GM18909 (cell line): Measurements from ENCODE around the gene ETV6.
A peak's percentile ranks its signal among the peaks of the same experiment; 100 is the strongest.

Experiments
- ATAC-seq: cut with Tn5 transposase; IDR thresholded peaks from one replicate; pipeline ENCODE4 v1.9.1; 2021; ENCODE audit warnings: mild to moderate bottlenecking; ENCODE audit not compliant: unreplicated experiment, poor library complexity

The ETV6 gene

GRCh38 chr12:11641522-11641921, 8.0 kb upstream of the ETV6 start:
- no peak for ATAC-seq

GRCh38 chr12:11642785-11643184, 6.7 kb upstream of the ETV6 start:
- ATAC-seq, result no peak

GRCh38 chr12:11645391-11645790, 4.1 kb upstream of the ETV6 start:
- ATAC-seq, result no peak

- peak; percentile 37 for ATAC-seq
These were observed 711 bp upstream of the ETV6 start for GRCh38 chr12:11648514-11649412.

GRCh38 chr12:11650286-11651281, 1.1 kb downstream of the ETV6 start:
- no peak for ATAC-seq

- no peak for ATAC-seq
These were observed 1.9 kb downstream of the ETV6 start for GRCh38 chr12:11651381-11651780.

GRCh38 chr12:11651785-11652184, 2.3 kb downstream of the ETV6 start:
- ATAC-seq, result no peak

GRCh38 chr12:11652351-11653040, 3.0 kb downstream of the ETV6 start:
- ATAC-seq, result peak; percentile 23

GRCh38 chr12:11653215-11653753, 3.8 kb downstream of the ETV6 start:
- ATAC-seq, result peak; percentile 20

- ATAC-seq, result no peak
These were observed 4.9 kb downstream of the ETV6 start for GRCh38 chr12:11654338-11654737.

GRCh38 chr12:11654802-11655201, 5.3 kb downstream of the ETV6 start:
- no peak for ATAC-seq

- no peak for ATAC-seq
These were observed 6.4 kb downstream of the ETV6 start for GRCh38 chr12:11655842-11656241.

- no peak for ATAC-seq
These were observed 7.1 kb downstream of the ETV6 start for GRCh38 chr12:11656550-11656949.

- no peak for ATAC-seq
These were observed 8.0 kb downstream of the ETV6 start for GRCh38 chr12:11657511-11657910.

- ATAC-seq, result no peak
These were observed 9.3 kb downstream of the ETV6 start for GRCh38 chr12:11658791-11659190.

- ATAC-seq, result no peak
These were observed 11.2 kb downstream of the ETV6 start for GRCh38 chr12:11660624-11661023.

- no peak for ATAC-seq
These were observed 12.1 kb downstream of the ETV6 start for GRCh38 chr12:11661491-11662089.

- ATAC-seq, result no peak
These were observed 12.9 kb downstream of the ETV6 start for GRCh38 chr12:11662369-11662768.

- no peak for ATAC-seq
These were observed 13.7 kb downstream of the ETV6 start for GRCh38 chr12:11663130-11663529.

GRCh38 chr12:11664101-11664500, 14.6 kb downstream of the ETV6 start:
- ATAC-seq, result no peak
